GM12872 (cell line): ENCODE data around the gene SRD5A1.

Experiments
- CTCF ChIP-seq: IDR thresholded peaks from 3 replicates; pipeline ENCODE4 v1.5.1; 2011; ENCODE audit warnings: low read depth, mild to moderate bottlenecking, low read length, moderate library complexity; ENCODE audit not compliant: insufficient read depth

Gene SRD5A1

GRCh38 chr5:6632888-6633468, at the start of gene SRD5A1, which contains the start of gene NSUN2:
Gene SRD5A1, plus strand, starts transcription at chr5:6633440. Its CDS starts 137 bp downstream, at chr5:6633577.
Gene NSUN2, minus strand, starts transcription at chr5:6633044. Its CDS starts 65 bp downstream, at chr5:6632979.
- no peak for TF ChIP-seq CTCF

- no peak for TF ChIP-seq CTCF
These were observed 49.1 kb upstream of the SRD5A1 start for GRCh38 chr5:6584101-6584645.

- no peak for TF ChIP-seq CTCF
These were observed 48.5 kb upstream of the SRD5A1 start for GRCh38 chr5:6584727-6585126.

GRCh38 chr5:6585168-6585567, 48.1 kb upstream of the SRD5A1 start:
- no peak for TF ChIP-seq CTCF

GRCh38 chr5:6585939-6586646, 47.1 kb upstream of the SRD5A1 start:
- TF ChIP-seq CTCF: no peak

- TF ChIP-seq CTCF: no peak
These were observed 46.6 kb upstream of the SRD5A1 start for GRCh38 chr5:6586647-6587042.

GRCh38 chr5:6587171-6587570, 46.1 kb upstream of the SRD5A1 start:
- TF ChIP-seq CTCF: no peak
